Middle frontal gyrus (tissue), 1 donor: ENCODE data around the gene TCF7L2.

Experiments
- DNase-seq: peaks from one replicate; pipeline ENCODE4 v3.0.0-alpha.2; 2015; ENCODE audit warnings: low spot score; ENCODE audit errors: extremely low spot score

Gene TCF7L2

GRCh38 chr10:113140143-113141011 lies 190.3 kb downstream of the TCF7L2 start:
- no peak for DNase-seq

GRCh38 chr10:113142601-113143362 lies 192.7 kb downstream of the TCF7L2 start:
- no peak for DNase-seq

GRCh38 chr10:113144576-113144975 lies 194.5 kb downstream of the TCF7L2 start:
- DNase-seq: no peak

- DNase-seq: no peak
Observed at GRCh38 chr10:113148071-113148825, 198.2 kb downstream of the TCF7L2 start.

GRCh38 chr10:113148901-113149300 lies 198.9 kb downstream of the TCF7L2 start:
- peak; percentile 25 for DNase-seq

GRCh38 chr10:113149626-113150025 lies 199.6 kb downstream of the TCF7L2 start:
- no peak for DNase-seq

- no peak for DNase-seq
Observed at GRCh38 chr10:113151190-113151666, 201.2 kb downstream of the TCF7L2 start.

GRCh38 chr10:113153493-113154102 lies 203.6 kb downstream of the TCF7L2 start:
- DNase-seq: no peak

GRCh38 chr10:113157441-113157840 lies 207.4 kb downstream of the TCF7L2 start:
- DNase-seq: no peak

GRCh38 chr10:113158183-113158582 lies 208.1 kb downstream of the TCF7L2 start:
- no peak for DNase-seq

- no peak for DNase-seq
Observed at GRCh38 chr10:113159563-113159962, 209.5 kb downstream of the TCF7L2 start.

- DNase-seq: no peak
Observed at GRCh38 chr10:113160641-113161040, 210.6 kb downstream of the TCF7L2 start.

- DNase-seq: no peak
Observed at GRCh38 chr10:113161066-113161465, 211.0 kb downstream of the TCF7L2 start.

GRCh38 chr10:113162960-113163359 lies 212.9 kb downstream of the TCF7L2 start:
- DNase-seq: no peak

- DNase-seq: no peak
Observed at GRCh38 chr10:113165673-113166072, 215.6 kb downstream of the TCF7L2 start.

- no peak for DNase-seq
Observed at GRCh38 chr10:113167702-113168101, 217.7 kb downstream of the TCF7L2 start.

GRCh38 chr10:113168584-113168983 lies 218.5 kb downstream of the TCF7L2 start:
- DNase-seq: no peak

- DNase-seq: no peak
Observed at GRCh38 chr10:113169111-113169510, 219.1 kb downstream of the TCF7L2 start.

- no peak for DNase-seq
Observed at GRCh38 chr10:113169853-113170460, 219.9 kb downstream of the TCF7L2 start.

GRCh38 chr10:113171662-113172061 lies 221.6 kb downstream of the TCF7L2 start:
- no peak for DNase-seq

- DNase-seq: no peak
Observed at GRCh38 chr10:113175176-113175575, 225.1 kb downstream of the TCF7L2 start.
